SU-DHL-6 (cell line): Measurements from ENCODE around the gene CDK5RAP2.

Experiments
- H2AFZ ChIP-seq: fragments of 200-600 bp; sonication (generic); 2 replicates; pipeline ENCODE4 v1.6.1; 2014; ENCODE audit warnings: low read depth, mild to moderate bottlenecking, moderate library complexity, mixed read lengths, antibody characterized with exemption, low read length; ENCODE audit not compliant: severe bottlenecking
- H3F3A ChIP-seq: fragments of 200-600 bp; shearing (Covaris generic); 2 replicates; pipeline ENCODE4 v1.6.0; 2016; ENCODE audit warnings: antibody characterized with exemption, mild to moderate bottlenecking; ENCODE audit not compliant: insufficient read depth
- H3K27ac ChIP-seq: fragments of 200-600 bp; sonication (generic); 2 replicates; pipeline ENCODE4 v1.5.1; 2016; ENCODE audit warnings: low read depth, mild to moderate bottlenecking, low read length, moderate library complexity, mixed read lengths
- H3K27me3 ChIP-seq: fragments of 200-600 bp; sonication (generic), shearing (Covaris generic); 2 replicates; pipeline ENCODE4 v1.6.0; 2014; ENCODE audit warnings: mild to moderate bottlenecking, low read length
- H3K36me3 ChIP-seq: fragments of 200-600 bp; sonication (generic); 2 replicates; pipeline ENCODE4 v1.6.1; 2014; ENCODE audit warnings: mild to moderate bottlenecking, low read length, mixed read lengths
- H3K4me2 ChIP-seq: fragments of 300-600, 200-600 bp; shearing (Covaris generic), sonication (generic); 2 replicates; pipeline ENCODE4 v1.6.0; 2014; ENCODE audit warnings: low read length, low read depth, mild to moderate bottlenecking; ENCODE audit not compliant: poor library complexity, severe bottlenecking
- H3K4me3 ChIP-seq: fragments of 200-600 bp; sonication (generic); 2 replicates; pipeline ENCODE4 v1.5.1; 2014; ENCODE audit warnings: antibody characterized with exemption, low read length, mild to moderate bottlenecking, mixed read lengths; ENCODE audit not compliant: insufficient read depth, poor library complexity, severe bottlenecking
- H3K79me2 ChIP-seq: fragments of 200-600 bp; sonication (generic); 2 replicates; pipeline ENCODE4 v1.6.1; 2014; ENCODE audit warnings: mild to moderate bottlenecking, low read length, moderate library complexity; ENCODE audit not compliant: insufficient read depth
- H3K9ac ChIP-seq: fragments of 200-600 bp; sonication (generic); 2 replicates; pipeline ENCODE4 v1.7.0; 2014; ENCODE audit warnings: mild to moderate bottlenecking, low read length
- H3K9me2 ChIP-seq: fragments of 200-600 bp; sonication (generic); replicated peaks from 2 replicates; pipeline ENCODE4 v1.6.1; 2014; ENCODE audit warnings: low read length; ENCODE audit not compliant: insufficient read depth
- H3K9me3 ChIP-seq: fragments of 200-600 bp; sonication (generic); 2 replicates; pipeline ENCODE4 v1.6.1; 2014; ENCODE audit warnings: low read length, mixed read lengths; ENCODE audit not compliant: insufficient read depth
- H4K20me1 ChIP-seq: fragments of 200-600 bp; sonication (generic); 2 replicates; pipeline ENCODE4 v1.6.1; 2014; ENCODE audit warnings: low read depth, mild to moderate bottlenecking, antibody characterized with exemption, low read length, moderate library complexity, mixed read lengths
- CTCF ChIP-seq: fragments of 200-600 bp; sonication (generic); IDR thresholded peaks from one replicate; pipeline ENCODE4 v1.5.1; 2017; ENCODE audit warnings: antibody characterized with exemption, mild to moderate bottlenecking, low read length, moderate library complexity; ENCODE audit not compliant: insufficient read depth, poor library complexity, severe bottlenecking
- EZH2phosphoT487 ChIP-seq: fragments of 200-600 bp; sonication (generic), shearing (Covaris generic); conservative IDR thresholded peaks from 2 replicates; pipeline ENCODE4 v1.6.1; 2018; ENCODE audit warnings: mild to moderate bottlenecking, antibody characterized with exemption, low read length, moderate library complexity, mixed read lengths

CDK5RAP2 gene

DNA sequence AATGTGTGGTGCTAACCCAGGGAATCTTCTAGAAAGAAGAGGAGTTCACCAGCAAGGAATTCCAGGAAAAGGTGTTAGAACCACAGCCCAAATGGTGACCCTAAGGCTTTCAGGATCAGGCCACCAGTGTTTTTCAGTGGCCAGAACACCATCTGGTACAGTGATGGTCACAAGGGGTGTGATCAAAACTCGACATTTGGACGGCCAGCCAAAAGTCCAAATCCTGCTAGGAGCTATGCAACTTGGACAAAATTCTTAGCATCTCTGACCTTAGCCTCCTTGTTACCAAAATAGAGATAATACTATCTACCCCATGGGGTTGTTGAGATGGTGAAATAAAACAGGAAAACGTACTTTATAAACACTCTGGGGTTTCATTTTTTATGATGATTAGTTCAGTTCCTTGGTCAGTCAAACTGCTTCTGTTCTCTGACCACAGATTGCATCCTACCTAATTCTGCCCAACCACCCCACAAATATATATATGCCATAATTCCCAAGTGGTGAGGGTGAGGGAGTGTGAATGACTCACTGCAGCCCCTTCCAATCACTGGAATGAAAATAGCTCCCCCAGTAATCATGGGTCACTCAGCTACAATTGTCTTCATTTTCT lies 210.3 kb downstream of the CDK5RAP2 start:
- Histone ChIP-seq H2AFZ (no peak overlapping the region), H3F3A (no peaks in the 10 kb centered on the region), H3K4me3 (no peak overlapping the region), H4K20me1 (no peaks in the 10 kb centered on the region), H3K4me2 (no peak overlapping the region), H3K9me3 (no peaks in the 10 kb centered on the region), H3K36me3 (no peaks in the 10 kb centered on the region), H3K27me3 (no peaks in the 10 kb centered on the region), H3K9me2 (no peaks in the 10 kb centered on the region), H3K9ac (no peak overlapping the region), H3K79me2 (no peaks in the 10 kb centered on the region), H3K27ac (no peak overlapping the region)
- TF ChIP-seq EZH2phosphoT487 (no peak), CTCF (no peak)

GRCh38 chr9:120368799-120369198 lies 211.2 kb downstream of the CDK5RAP2 start:
- Histone ChIP-seq H3K4me2 (no peak overlapping the region), H3K27ac (no peak overlapping the region), H3K36me3 (no peaks in the 10 kb centered on the region), H3K9me2 (no peaks in the 10 kb centered on the region), H3K79me2 (no peaks in the 10 kb centered on the region), H3K4me3 (no peak overlapping the region), H3F3A (no peaks in the 10 kb centered on the region), H2AFZ (no peak overlapping the region), H3K27me3 (no peaks in the 10 kb centered on the region), H3K9me3 (no peaks in the 10 kb centered on the region), H3K9ac (no peak overlapping the region), H4K20me1 (no peaks in the 10 kb centered on the region)
- TF ChIP-seq EZH2phosphoT487: no peak
- no peak for TF ChIP-seq CTCF

DNA sequence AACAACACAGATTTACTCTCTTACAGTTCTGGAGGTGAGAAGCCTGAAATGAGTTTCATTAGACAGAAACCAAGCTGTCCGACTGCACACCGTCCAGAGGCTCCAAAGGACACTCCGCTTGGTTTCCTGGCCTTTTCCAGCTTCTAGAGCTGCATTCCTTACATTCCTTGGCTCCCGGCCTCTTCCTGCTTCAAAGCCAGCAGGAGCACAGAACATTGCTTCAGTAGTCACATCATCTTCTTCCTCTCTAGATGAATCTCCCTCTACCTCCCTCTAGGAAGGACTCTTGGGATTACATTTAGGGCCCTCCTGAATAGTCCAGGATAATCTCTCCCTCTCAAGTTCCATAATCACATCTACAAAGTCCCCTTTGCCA lies 213.3 kb downstream of the CDK5RAP2 start:
- H2AFZ ChIP-seq: no peak overlapping the region
- H3K27me3 ChIP-seq: no peaks in the 10 kb centered on the region
- no peak overlapping the region for H3K27ac ChIP-seq
- no peaks in the 10 kb centered on the region for H4K20me1 ChIP-seq
- H3K9ac ChIP-seq: no peak overlapping the region
- no peaks in the 10 kb centered on the region for H3F3A ChIP-seq
- no peaks in the 10 kb centered on the region for H3K9me2 ChIP-seq
- no peak overlapping the region for H3K4me2 ChIP-seq
- no peaks in the 10 kb centered on the region for H3K79me2 ChIP-seq
- no peaks in the 10 kb centered on the region for H3K9me3 ChIP-seq
- no peaks in the 10 kb centered on the region for H3K36me3 ChIP-seq
- TF ChIP-seq CTCF (no peak), EZH2phosphoT487 (no peak)
- H3K4me3 ChIP-seq: no peak overlapping the region
